Astrocyte of the hippocampus (primary cell): ENCODE measurements around the gene HSD3B7.
"Not testable (repeated sequence)": the region's sequence is repeated elsewhere in the genome, so short reads cannot be mapped to it uniquely, and the experiment has no call there.

Experiments used
- DNase-seq: peaks from one replicate; pipeline ENCODE4 v3.0.0; 2011; ENCODE audit warnings: low read depth, low spot score

Gene HSD3B7

DNA sequence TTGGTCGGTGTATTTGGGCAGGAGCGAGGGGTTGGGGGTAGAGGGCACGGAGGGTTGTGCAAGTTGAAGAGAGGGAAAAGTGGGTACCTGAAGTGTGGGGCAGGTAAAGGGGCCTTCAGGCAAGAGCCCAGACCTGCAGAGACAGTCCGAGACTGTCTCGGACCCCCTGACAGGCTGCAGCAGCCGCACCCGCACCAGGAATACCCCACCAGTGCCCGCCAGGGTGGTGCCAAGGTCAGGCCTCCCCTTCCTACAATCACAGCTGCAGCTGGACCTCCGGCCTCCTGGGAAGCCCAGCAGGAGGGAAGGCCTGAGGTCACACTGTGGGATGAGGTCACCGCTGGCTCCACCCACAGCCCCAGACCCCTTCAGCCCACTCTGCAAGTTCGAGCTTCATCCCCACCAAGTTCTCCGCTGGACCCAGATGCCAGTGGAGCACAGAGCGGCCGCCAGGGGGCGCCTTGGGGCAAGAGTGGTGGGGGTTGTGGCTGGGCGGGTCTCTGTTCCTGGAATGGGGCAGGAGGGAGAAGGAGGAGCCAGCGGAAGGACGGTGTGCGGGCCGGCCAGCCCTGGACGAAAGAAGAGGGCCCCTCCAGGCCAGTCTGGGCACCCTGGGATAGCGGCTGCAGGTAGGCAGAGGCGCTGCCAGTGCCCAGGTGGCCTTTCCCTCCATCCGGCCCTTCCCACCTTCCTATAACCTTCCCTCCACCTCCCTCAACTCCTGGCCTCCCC is at the start of gene HSD3B7:
HSD3B7 (plus strand) TSS at position 539 of the 732 bp plus-strand sequence. CDS start 452 bp downstream, outside the sequence.
- peak; percentile 91 for DNase-seq

DNA sequence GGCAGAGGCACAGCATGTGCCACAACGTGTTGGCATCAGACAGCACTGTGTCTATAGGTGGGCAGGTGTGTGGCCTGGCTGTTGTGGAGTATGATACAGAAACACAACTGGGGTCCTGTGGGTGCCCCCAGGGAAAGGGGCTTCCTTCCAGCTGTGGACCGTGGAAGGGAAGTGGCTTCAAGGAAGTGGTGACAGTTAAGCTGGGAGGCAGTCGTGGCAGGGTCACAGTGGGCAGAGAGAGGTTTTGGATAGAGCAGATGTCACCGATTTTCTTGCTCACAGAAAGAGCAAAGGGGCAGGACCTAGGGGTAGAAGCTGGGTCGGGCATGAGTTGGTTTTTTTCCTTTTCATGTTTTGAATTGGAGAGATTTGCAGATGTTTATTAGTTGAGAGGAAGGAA is 47.3 kb upstream of the HSD3B7 start:
- DNase-seq = no peak

DNA sequence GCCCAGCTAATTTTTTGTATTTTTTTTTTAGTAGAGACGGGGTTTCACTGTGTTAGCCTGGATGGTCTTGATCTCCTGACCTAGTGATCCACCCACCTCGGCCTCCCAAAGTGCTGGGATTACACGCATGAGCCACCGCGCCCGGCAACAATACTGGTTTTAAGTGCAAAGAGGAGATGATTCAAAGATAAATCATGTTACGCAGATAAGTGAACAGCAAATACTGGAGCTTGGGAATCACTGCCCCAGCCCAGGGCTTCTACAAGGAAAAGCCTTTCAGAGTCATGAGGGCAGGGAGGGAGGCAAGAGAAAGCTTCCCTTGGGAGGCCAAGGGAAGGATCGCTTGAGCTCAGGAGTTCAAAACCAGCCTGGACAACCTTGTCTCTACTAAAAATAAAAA is 45.4 kb upstream of the HSD3B7 start:
- DNase-seq = not testable (repeated sequence)

DNA sequence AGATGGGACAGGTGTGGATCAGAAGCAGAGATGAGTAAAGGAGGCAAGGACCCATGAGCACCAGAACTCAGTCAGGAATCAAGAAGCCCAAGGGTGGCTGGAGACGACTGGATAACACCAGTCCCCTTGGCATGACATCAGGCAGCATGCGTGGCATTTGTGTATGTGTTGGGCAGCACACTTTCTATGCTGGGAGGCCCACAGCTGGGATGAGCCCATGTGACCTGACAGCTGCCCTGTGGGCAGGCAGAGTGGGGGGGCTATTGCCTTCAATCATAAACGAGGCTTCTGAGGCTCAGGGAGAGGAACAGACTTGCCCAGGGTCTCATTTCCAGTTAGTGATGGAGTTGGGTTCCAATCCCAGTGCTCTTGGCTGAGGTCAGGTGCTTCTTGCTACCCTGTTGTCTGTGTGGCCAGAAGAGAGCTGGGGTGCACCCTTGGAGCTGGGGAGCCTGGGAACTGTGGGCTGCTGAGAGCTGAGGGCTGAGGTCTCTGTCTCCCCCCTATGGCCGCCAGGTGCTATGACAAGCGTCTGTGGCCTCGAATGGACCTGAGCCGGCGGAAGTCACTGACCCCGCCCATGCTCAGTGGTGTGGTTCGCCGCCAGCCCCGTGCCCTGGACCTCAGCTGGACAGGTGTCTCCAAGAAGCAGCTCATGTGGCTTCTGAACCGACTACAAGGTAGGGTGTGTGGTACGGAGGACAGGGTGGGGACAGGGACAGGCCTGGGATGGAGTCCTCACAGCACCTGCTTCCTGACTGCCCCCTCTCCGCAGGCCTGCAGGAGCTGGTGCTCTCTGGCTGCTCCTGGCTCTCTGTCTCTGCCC is 43.2 kb upstream of the HSD3B7 start:
- peak; percentile 83 for DNase-seq

DNA sequence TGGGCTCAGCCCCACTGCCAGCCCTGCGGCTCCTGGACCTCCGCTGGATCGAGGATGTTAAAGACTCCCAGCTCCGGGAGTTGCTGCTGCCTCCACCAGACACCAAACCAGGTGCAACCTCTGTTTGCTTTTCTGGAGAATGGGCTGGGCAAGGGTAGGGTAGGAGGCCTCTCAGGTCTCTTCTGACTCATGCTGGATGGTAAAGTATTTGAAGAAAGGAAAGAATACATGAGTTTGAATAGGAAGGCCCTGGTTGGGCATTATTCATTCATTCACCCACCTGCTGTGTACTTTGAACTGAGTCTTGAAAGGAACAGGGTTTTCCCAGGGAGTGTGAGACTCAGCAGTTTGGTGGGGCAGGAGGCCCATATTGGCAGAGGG is 42.6 kb upstream of the HSD3B7 start:
- no peak for DNase-seq

DNA sequence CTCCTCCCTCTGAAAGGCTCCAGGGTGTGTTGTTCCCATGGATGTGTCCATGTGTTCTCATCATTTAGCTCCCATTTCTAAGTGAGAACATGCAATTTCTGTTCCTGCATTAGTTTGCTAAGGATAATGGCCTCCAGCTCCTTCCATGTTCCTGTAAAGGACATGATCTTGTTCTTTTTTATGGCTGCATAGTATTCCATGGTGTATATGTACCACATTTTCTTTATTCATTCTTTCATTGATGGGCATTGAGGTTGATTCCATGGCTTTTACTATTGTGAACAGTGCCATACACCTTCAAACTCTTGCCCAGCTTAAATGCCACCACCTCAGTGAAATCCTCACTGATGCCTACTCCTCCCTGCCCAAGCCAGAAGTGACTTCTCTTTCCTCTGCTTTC is 40.7 kb upstream of the HSD3B7 start:
- DNase-seq = no peak

DNA sequence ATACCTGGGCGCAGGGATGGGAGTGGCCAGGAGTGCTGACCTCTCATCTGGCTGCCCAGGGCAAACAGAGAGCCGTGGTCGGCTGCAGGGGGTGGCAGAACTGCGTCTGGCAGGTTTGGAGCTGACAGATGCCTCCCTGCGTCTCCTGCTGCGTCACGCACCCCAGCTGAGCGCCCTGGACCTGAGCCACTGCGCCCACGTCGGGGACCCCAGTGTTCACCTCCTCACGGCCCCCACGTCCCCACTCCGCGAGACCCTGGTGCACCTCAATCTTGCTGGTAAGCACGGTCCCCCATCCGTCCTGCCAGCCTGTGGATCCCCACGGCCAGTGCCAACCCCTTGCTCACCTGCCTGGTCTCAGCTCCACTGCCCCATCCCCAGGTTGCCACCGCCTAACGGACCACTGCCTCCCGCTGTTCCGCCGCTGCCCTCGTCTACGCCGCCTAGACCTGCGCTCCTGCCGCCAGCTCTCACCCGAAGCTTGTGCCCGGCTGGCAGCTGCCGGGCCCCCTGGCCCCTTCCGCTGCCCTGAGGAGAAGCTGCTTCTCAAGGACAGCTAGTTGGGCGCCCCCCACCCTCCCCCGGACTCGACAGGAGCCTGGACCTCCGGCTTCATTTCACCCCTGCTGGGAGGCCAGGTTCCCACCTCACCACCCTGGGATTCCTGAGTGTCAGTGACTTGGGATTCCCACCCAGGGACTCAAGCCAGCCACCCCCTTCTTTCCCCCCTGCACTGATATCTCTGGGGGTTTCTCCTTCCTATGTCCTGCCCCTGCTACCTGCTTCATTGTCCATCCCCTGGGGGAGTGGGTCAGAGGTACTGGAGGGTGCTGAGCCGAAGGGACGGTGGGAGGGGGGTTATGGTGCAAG is 38.1 kb upstream of the HSD3B7 start:
- DNase-seq = no peak

DNA sequence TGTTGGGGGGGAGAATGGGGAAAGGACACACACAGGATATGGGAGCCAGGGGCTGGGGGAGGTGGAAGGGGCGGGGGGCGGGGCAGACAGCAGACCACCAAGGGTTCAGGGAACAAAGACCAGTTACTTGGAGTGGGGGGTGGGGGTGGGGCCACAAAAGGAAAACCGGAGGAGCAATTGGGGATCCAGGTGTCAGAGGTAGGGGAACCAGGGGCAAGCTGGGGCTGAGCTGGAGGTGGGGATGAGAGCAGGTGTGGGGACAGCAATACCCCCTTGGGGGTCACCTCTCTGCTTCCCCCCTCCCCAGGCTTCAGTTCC is 37.5 kb upstream of the HSD3B7 start:
- DNase-seq = no peak

DNA sequence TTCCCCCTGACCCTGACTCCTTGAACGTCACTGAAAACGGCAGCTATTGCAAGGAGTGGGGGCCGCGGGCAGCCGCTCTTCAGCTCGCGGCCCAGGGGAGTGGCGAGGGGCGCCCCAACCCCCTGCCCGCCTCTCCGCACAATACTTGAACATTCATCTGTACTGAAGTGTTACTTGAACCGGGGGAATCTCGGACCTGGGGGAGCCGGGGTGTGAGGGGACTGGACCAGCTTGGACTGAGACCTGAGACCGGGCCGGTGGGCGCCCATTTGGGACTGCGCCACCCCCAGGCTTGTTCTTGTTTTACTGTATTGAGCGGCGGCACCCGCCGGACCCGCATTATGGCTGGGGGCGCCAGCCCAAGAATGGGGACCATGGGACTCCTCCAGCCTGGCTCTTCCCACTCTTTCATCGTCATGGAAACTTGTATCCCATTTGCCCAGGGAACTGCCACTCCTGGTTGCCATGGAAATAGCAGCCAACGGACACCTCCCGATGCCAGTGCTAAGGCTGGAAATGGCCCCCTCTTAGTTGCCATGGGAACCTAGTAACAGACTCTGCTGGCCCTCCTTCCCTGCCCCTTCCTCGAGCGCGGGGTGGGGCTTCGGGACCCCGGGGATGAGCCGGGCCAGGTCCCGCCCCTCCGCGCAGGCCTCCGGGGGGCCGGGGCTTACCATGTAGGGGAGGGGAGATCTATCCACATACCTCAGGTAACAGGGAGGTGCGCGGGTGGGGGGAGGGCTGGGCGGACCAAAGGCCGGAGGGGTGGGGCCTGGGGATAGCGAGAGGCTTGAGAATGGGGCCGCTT is 36.9 kb upstream of the HSD3B7 start:
- DNase-seq = peak; percentile 99

DNA sequence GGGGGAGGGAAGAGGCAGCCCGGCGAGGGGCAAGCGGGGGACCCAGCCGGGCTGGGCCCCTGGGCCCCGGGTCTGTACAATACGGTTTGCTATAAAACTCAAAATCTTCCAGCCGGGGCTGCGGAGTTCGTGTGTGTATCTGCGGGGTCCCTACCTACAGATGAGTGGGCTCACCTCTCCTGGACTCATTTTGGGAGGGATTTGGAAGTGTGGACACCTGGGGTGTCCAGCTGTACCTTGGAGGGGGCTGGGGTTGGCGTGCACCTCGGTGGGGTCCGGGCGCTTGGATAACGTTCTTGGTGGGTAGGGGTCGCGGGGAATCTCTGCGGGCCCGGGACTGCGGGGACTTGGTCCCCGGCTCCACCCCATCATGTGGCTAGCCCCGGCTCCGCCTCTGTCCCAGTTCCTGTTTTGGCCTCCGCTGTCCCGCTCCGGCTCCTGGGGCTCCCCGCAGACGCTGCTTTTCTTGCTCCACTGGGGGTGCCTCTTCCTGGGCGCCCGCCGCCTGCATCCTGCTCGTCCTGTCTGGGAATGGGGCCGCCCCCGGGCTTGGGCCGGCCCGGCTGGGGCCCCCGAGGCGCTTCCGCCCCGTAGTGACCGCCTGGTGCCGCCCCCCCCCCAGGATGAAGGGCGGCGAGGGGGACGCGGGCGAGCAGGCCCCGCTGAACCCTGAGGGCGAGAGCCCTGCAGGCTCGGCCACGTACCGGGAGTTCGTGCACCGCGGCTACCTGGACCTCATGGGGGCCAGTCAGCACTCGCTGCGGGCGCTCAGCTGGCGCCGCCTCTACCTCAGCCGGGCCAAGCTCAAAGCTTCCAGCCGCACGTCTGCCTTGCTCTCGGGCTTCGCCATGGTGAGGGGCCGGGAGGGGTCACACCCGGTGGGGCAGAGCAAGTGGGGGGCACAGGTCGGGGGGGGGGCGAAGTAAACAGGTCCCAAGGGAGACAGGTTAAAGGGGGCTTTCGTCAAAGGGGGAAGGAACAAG is 36.0 kb upstream of the HSD3B7 start, which contains the start of gene ORAI3:
ORAI3 (plus strand) TSS at position 402 of the 983 bp plus-strand sequence; CDS start at position 624, 222 bp downstream.
- peak; percentile 79 for DNase-seq

DNA sequence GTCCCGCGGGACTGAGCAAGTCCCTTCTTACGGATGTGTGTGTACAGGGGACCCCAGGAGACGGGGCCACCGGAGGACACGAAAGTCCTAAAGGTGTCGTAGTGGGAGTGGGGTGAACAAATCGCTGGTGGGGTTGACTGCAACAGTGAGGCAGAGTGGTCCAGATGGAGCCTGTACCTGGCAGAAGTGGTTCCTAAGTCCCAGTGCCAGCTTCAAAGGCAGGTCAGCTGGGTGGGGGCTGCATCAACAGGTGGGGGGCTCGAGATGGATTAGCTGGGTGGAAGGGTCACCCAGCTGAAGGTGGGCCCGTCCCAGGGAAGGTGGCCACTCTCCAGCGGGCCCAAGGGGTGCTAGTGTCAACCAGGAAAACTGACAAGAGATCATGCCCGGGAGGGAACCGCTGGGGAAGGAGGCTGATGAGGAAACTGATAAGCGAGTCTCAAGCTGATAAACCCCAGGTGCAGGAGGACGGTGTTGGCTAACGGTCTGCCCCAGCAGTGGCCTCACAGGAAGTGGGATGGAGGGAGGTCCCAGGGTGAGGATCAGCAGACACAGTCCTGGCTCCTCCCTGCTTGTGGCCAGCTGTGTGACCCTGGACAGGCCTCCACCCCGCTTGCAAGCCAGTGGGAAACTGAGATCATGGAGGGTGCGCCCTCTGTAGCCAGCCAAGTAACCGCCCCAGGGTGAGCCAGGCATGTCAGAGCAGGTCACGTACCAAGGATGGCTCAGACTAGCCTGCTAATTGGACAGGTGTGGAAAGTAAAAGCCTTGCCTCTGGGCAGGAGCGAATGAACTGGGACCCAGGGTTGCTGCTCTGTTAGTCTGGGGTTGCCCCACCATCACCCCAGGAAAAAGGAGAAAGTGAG is 35.1 kb upstream of the HSD3B7 start:
- DNase-seq = peak; percentile 59

DNA sequence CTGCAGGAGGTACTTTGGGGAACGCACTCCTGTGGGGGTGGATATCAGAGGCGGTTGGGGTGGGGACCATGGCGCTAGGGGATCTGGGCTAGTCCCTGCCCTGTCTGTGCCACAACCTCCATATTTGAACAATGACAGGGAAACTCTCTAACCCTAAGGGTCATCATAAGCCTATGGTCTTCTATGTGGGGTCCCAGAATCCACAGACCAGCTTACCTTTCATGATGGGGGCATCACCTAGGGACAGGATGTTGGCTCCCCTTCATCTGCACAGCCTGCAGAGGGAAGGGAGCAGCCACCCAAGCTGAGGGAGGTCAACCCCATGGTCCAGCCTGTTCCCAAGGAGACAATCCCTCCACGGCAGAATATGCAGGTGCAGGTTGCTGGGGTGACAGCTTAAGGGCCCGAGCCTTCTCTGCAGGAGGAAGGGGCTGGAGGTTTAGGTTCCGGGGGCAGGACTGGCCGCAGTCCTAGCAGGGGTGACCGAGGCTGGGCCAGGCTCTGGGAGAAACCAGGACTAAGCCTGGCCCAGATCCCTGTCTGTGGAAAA is 34.4 kb upstream of the HSD3B7 start:
- DNase-seq = no peak

DNA sequence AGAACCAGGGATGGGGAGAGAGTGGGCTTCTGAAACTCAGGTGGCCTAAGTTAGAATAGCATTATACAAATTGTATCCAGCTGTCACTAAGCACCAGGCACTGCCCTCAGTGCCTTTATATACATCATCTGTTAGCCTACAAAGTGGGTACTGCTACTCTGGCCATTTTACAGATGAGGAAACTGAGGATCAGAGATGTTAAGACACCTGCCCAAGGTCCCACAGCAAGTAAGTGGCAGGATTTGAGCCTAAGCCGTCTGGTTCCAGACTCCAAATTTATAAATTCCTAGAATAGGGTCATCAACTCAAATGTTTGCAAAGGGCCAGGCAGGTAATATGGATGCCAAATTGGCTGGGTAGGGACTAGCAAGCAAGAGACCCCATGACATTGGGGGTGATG is 33.8 kb upstream of the HSD3B7 start:
- no peak for DNase-seq

DNA sequence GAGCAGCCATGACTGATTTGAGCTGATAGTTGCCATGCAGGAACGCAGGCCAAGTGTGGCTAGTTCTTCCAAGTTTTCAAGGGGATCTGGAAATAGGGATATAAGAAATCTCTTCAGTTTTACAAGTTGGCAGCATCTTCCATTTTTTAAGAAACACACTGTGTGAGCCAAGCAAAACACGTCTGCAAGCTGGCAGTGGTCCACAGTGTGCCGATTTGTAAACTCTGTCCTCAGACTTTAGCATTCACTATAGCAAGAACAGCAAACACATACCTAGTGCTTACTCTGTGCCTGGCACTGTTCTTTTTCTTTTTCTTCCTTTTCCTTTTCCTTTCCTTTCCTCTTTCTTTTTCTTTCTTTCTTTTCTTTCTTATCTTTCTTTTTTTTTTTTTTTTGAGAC is 33.3 kb upstream of the HSD3B7 start:
- peak; percentile 77 for DNase-seq

DNA sequence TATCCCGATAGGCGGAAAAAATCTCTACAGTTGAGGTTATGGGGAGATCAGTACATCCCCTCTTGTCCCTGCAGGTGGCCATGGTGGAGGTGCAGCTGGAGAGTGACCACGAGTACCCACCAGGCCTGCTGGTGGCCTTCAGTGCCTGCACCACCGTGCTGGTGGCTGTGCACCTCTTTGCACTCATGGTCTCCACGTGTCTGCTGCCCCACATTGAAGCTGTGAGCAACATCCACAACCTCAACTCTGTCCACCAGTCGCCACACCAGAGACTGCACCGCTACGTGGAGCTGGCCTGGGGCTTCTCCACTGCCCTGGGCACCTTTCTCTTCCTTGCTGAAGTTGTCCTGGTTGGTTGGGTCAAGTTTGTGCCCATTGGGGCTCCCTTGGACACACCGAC is 31.9 kb upstream of the HSD3B7 start:
- no peak for DNase-seq

DNA sequence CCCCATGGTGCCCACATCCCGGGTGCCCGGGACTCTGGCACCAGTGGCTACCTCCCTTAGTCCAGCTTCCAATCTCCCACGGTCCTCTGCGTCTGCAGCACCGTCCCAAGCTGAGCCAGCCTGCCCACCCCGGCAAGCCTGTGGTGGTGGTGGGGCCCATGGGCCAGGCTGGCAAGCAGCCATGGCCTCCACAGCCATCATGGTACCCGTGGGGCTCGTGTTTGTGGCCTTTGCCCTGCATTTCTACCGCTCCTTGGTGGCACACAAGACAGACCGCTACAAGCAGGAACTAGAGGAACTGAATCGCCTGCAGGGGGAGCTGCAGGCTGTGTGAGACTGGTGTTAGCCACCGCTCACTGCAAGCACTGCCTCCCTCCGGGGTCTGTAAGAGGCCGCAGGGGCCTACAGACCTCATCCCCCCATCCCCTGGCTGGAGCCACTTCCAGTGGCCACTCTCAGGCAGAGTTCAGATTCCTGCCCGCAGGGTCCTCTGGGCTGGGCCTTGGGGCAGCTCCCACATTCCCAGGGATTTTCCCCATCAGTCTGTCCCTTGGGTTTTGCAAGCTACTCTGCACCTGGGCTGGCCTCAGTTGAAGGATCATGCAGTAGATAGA is 31.4 kb upstream of the HSD3B7 start:
- peak; percentile 90 for DNase-seq

DNA sequence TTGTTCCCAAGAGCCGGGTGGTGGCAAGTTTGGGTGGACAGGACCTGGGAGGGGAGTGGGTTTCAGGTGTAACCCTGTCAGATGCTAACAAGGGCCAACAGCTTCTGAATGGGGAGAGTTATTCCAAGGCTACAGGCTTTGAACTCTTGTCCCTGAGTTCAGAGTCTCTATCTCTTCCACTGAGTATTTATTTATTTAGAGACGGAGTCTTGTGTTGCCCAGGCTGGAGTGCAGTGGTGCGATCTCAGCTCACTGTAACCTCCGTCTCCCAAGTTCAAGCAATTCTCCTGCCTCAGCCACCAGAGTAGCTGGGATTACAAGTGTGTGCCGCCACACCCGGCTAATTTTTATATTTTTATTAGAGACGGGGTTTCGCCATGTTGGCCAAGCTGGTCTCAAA is 30.0 kb upstream of the HSD3B7 start:
- DNase-seq = no peak
